GM12872 (cell line): ENCODE data around the gene SCUBE1.

Experiments
- CTCF ChIP-seq: IDR thresholded peaks from 3 replicates; pipeline ENCODE4 v1.5.1; 2011; ENCODE audit warnings: low read depth, mild to moderate bottlenecking, low read length, moderate library complexity; ENCODE audit not compliant: insufficient read depth

SCUBE1 gene

GRCh38 chr22:43179146-43179910, 163.8 kb downstream of the SCUBE1 start:
- TF ChIP-seq CTCF, result no peak

GRCh38 chr22:43177479-43177878, 165.7 kb downstream of the SCUBE1 start:
- TF ChIP-seq CTCF, result no peak

- no peak for TF ChIP-seq CTCF
Observed at GRCh38 chr22:43176090-43176489, 167.1 kb downstream of the SCUBE1 start.

GRCh38 chr22:43174941-43175531, 168.1 kb downstream of the SCUBE1 start:
- no peak for TF ChIP-seq CTCF

- TF ChIP-seq CTCF, result no peak
Observed at GRCh38 chr22:43173976-43174720, 169.0 kb downstream of the SCUBE1 start.

- no peak for TF ChIP-seq CTCF
Observed at GRCh38 chr22:43173566-43173965, 169.6 kb downstream of the SCUBE1 start.

GRCh38 chr22:43172191-43172590, 171.0 kb downstream of the SCUBE1 start:
- TF ChIP-seq CTCF, result no peak
